ENCODE data around the gene MTMR3.
A peak's percentile ranks its signal among the peaks of the same experiment; 100 is the strongest.

MTMR3 gene

DNA sequence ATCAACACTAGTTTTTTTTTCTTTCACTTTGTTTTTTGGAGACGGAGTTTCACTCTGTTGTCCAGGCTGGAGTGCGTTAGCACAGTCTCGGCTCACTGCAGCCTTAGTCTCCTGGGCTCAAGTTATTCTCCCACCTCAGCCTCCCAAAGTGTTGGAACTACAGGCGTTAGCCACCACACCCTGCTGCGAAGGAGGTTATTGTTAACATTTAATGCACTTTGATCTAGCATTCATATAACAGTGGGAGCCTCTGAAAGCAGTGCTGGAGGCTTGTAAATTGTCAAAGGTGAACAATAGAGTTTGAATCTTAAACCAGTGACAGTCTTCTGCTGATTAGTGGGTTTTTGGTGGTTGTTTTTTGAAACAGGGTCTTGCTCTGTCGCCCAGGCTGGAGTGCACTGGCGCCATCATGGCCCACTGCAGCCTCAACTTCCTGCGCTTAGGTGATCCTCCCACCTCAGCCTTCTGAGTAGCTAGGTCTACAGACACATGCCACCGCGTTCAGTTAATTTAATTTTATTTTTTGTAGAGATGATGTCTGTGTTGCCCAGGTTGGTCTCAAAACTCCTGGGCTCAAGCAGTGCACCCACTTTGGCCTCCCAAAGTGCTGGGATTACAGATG, 100.4 kb downstream of the MTMR3 start:
- H3K27ac ChIP-seq: peak overlapping the region; percentile 56
- TF ChIP-seq, protein P1, sequence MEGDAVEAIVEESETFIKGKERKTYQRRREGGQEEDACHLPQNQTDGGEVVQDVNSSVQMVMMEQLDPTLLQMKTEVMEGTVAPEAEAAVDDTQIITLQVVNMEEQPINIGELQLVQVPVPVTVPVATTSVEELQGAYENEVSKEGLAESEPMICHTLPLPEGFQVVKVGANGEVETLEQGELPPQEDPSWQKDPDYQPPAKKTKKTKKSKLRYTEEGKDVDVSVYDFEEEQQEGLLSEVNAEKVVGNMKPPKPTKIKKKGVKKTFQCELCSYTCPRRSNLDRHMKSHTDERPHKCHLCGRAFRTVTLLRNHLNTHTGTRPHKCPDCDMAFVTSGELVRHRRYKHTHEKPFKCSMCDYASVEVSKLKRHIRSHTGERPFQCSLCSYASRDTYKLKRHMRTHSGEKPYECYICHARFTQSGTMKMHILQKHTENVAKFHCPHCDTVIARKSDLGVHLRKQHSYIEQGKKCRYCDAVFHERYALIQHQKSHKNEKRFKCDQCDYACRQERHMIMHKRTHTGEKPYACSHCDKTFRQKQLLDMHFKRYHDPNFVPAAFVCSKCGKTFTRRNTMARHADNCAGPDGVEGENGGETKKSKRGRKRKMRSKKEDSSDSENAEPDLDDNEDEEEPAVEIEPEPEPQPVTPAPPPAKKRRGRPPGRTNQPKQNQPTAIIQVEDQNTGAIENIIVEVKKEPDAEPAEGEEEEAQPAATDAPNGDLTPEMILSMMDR (conservative IDR thresholded peaks at IDR 0.05): no peak

DNA sequence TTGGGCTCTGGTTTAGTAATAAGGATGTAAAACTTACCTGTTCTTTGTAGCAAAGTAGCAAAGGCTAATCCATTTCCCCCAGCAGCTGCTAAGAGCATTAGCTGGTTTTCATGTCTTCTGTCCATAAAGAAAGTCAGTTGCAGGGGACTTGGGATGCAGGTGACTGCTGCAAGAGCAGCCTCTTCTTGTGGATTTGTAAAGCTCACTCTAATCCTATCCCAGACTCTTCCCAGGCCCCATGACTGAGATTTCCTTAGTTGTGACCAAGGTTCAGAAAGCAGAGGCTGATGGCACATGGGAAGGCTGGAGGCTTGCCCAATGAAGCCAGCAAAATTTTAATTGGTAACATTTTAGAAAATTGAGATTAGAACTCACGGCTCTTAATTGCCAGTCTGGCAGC, 102.9 kb downstream of the MTMR3 start:
- H3K27ac ChIP-seq: peak overlapping the region; percentile 79
- TF ChIP-seq, protein P1 (conservative IDR thresholded peaks at IDR 0.05): no peak

DNA sequence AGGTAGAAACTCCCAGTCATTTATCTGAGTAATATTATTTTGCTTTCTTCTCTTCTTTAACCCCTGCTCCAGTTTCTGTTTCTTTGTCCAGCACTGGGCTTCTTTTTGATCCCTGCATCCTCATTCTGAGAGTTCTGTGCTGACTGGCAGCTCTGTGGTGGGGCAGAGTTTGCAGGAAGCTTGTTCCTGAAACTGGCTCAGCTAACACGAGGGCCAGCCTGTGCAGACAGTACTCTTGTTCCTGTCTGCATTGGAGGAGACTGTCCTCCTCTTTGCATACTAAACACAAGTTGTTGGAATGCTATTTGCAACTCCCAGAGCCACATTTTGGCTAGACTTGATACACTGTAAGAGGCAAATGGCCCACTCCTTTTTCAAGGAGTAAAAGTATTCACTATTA, 104.2 kb downstream of the MTMR3 start:
- TF ChIP-seq, protein P1 (conservative IDR thresholded peaks at IDR 0.05): no peak
- peak overlapping the region; percentile 79 for H3K27ac ChIP-seq

DNA sequence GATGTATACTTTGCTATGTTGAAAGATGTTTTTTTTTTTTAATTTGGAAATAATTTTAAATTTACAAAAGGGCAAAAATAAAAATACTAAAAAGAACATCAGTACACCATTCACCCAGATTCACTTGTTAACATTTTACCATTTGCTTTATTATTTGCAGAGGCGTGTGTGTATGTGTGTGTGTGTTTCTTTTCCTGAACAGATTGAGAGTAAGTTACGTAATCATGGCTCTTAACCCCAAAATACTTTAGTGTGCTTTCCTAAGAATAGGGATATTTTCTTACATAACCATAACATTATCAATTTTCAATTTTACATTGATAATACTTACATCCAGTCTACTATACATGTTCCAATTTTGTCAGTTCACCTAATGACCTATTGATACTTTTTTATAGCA, 105.7 kb downstream of the MTMR3 start:
- 0 out of 2 replicates have a peak overlapping the region, but pooled peaks have one; percentile 79 for H3K27ac ChIP-seq
- TF ChIP-seq, protein P1 (conservative IDR thresholded peaks at IDR 0.05): no peak

DNA sequence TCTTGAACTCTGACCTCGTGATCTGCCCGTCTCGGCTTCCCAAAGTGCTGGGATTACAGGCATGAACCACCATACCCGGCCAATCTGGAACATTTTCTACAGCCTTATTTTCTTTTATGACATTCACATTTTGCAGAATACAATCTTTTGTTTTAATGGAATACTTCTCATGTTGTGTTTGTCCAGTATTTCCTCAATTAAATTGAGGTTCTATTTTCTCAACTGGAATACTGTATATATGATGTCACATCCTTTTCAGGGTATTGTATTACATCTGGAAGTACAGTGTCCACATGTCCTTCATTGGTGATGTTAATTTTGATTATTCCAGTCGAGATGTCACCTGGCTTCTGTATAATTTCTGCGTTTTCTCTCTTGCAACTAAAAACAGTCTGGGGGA, 106.5 kb downstream of the MTMR3 start:
- no peak overlapping the region for H3K27ac ChIP-seq
- TF ChIP-seq, protein P1 (conservative IDR thresholded peaks at IDR 0.05): no peak

DNA sequence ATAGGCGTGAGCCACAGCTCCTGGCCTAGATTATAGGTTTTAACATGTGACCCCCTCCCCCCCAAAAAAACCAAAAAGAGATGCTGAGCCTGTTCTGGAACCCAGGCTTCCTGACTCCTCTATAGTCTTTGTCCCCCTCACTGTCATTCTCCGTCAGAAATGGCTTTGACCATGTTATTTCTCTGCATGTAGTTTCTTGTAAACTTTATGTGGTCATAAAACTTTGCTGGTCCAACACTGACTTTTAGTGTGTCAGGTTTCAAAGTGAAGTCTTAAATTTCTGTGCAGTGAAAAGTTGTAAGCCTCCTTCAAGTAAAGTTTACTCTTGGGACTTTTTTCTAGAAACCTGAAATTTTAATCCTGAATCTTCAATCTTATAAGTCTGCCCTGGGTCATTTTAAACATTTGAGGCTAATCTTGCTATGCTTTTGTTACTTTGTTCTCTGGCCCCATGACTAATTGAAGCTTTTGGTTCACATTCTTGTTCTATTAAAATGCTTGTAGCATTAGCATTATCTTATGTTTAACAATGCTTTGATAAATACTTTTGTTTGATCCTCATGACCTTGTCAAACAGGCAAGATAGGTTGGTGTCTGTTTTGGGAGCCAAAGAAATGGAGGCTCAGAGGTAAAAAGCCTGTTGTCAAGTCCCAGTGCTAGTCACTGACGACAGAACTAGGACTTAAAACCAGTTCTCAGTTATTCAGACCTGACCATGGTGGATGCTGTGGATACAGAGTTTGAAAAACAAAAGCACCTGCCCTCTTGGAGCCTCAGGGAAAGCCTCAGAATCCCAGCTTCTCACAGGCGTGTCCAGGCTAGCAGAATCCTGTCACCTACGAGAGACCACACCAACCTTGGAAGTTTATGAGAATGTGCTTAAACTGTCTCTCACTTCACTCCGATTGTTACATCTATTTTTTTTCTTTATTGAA, 109.6 kb downstream of the MTMR3 start:
- TF ChIP-seq, protein P1 (conservative IDR thresholded peaks at IDR 0.05): no peak
- peak overlapping the region; percentile 95 for H3K27ac ChIP-seq

DNA sequence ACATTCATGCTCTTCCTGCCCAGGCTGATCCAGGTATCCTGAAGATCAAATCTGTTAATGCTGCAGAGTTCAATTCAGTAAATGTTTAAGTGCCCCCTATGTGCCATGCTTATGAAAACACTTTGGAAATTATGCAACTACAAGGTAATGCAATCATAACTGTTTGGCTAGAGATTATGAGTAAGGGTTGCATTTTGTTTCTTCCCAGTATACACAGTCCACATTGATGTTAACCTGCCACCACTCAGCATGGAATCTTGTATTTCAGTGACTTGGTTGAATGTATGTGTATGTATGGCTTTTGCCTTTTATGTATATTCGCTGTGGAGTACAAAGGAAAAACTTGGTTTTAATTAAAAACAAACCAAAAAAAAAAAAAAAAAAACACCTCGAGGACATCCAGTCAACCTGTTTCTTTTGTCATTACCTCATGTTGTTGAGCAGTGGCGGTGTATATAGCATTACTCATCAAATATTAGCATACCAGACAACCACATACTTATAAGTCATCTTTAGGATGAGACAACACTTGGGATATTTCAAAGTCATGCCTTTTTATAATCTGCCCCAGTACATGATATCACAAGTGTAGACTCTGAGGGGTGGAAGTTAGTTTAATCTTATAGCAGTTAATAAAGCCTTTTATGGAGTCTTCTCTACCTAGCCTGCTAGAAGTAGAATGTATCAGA, 111.2 kb downstream of the MTMR3 start:
- H3K27ac ChIP-seq: peak overlapping the region; percentile 95
- TF ChIP-seq, protein P1 (conservative IDR thresholded peaks at IDR 0.05): 0 out of 2 replicates have a peak, but pooled peaks have one; percentile 19
